ENCODE measurements around the gene PALLD.

Gene PALLD

GRCh38 chr4:168852387-168852786, 355.5 kb downstream of the PALLD start:
- no peak overlapping the region for H3K4me3 ChIP-seq (ENCODE audit: low read length)
- no peak for TF ChIP-seq CTCF (conservative IDR thresholded peaks at IDR 0.05; ENCODE audit: low read length)
- DNase-seq (ENCODE audit: low read depth) = no peak

- no peak for TF ChIP-seq CTCF (conservative IDR thresholded peaks at IDR 0.05; ENCODE audit: low read length)
- no peak overlapping the region for H3K4me3 ChIP-seq (ENCODE audit: low read length)
- DNase-seq (ENCODE audit: low read depth) = no peak
Measured at GRCh38 chr4:168852933-168853713, 356.3 kb downstream of the PALLD start.

- no peak for DNase-seq (ENCODE audit: low read depth)
- H3K4me3 ChIP-seq (ENCODE audit: low read length) = no peak overlapping the region
Measured at GRCh38 chr4:168853770-168854169, 356.9 kb downstream of the PALLD start.

GRCh38 chr4:168854350-168854921, 357.6 kb downstream of the PALLD start:
- peak; percentile 95 for DNase-seq (ENCODE audit: low read depth)
- no peak overlapping the region for H3K4me3 ChIP-seq (ENCODE audit: low read length)
- TF ChIP-seq CTCF (conservative IDR thresholded peaks at IDR 0.05; ENCODE audit: low read length) = no peak

More at GRCh38 chr4:168853770-168854169, 356.9 kb downstream of the PALLD start:
- TF ChIP-seq CTCF (conservative IDR thresholded peaks at IDR 0.05; ENCODE audit: low read length) = no peak

- no peak for TF ChIP-seq CTCF (conservative IDR thresholded peaks at IDR 0.05; ENCODE audit: low read length)
- peak; percentile 96 for DNase-seq (ENCODE audit: low read depth)
- no peak overlapping the region for H3K4me3 ChIP-seq (ENCODE audit: low read length)
Measured at GRCh38 chr4:168856312-168856711, 359.5 kb downstream of the PALLD start.

- DNase-seq (ENCODE audit: low read depth) = no peak
- 0 out of 2 replicates have a peak, but pooled peaks have one; percentile 5 for TF ChIP-seq CTCF (conservative IDR thresholded peaks at IDR 0.05; ENCODE audit: low read length)
- no peak overlapping the region for H3K4me3 ChIP-seq (ENCODE audit: low read length)
Measured at GRCh38 chr4:168857009-168857408, 360.2 kb downstream of the PALLD start.

All from AG10803 (cell line).